Inflammatory macrophage treated with lipopolysaccharide for 1 hour (primary cell): Measurements from ENCODE around the gene PNRC1.
A peak's percentile ranks its signal among the peaks of the same experiment; 100 is the strongest.
"Not testable (repeated sequence)": the region's sequence is repeated elsewhere in the genome, so short reads cannot be mapped to it uniquely, and the experiment has no call there.

Experiments used
- DNase-seq, 2 donors: peaks; one replicate each; pipeline ENCODE4 v3.0.0-alpha.2; 2020 to 2022

PNRC1 gene

DNA sequence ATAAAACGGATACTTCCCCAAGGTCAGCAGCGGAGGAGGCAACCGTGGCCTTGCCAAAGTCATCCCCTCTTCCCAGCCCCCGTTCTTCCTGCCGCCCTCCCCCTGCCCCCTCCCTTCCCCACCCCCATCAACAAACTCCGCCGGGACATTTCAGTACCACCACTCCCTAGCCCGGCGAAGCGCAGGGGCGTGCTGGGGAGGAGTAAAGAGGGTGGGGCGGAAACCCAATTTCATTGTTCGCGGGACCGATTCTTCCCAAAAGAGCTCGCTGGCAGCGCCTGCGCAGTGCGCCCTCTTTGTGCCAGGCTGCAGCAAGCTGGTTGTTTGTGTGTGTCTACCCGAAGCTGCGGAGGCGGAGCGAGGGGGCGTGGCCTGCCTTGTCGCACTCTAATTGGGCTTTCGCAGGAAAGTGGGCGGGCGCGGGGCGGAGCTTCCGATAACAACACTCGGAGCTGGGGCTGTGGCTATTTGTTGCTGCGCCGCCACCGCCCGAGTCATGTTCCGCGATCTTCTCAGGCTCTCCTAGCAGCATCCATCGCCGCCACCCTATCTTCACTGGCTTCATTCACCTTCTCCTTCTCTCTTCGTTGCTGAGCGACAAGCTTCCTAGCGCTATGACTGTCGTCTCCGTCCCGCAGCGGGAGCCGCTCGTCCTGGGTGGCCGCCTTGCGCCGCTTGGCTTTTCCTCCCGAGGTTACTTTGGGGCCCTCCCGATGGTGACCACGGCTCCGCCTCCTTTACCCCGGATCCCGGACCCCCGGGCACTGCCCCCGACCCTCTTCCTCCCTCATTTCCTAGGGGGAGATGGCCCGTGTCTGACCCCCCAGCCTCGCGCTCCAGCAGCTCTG is at the start of gene PNRC1:
TSS of gene PNRC1 (plus strand) at position 471 of the 848 bp plus-strand sequence. CDS start at position 615, 144 bp downstream.
- DNase-seq = peak; percentile 100

GRCh38 chr6:89032599-89032998 is 48.0 kb upstream of the PNRC1 start:
- peak in 1 of 2 donors; percentile 31 for DNase-seq

GRCh38 chr6:89033461-89033860 is 47.1 kb upstream of the PNRC1 start:
- peak; percentile 81 to 95 for DNase-seq

- not testable (repeated sequence) for DNase-seq
Measured at GRCh38 chr6:89034116-89034515, 46.4 kb upstream of the PNRC1 start.

- DNase-seq = peak; percentile 96 to 100
Measured at GRCh38 chr6:89034586-89035251, 45.8 kb upstream of the PNRC1 start.

- DNase-seq = peak; percentile 94 to 98
Measured at GRCh38 chr6:89035252-89036101, 45.1 kb upstream of the PNRC1 start.

- DNase-seq = peak; percentile 46 to 79
Measured at GRCh38 chr6:89037141-89037900, 43.2 kb upstream of the PNRC1 start.

- not testable (repeated sequence) for DNase-seq
Measured at GRCh38 chr6:89037901-89038293, 42.7 kb upstream of the PNRC1 start.

GRCh38 chr6:89042664-89043063 is 37.9 kb upstream of the PNRC1 start:
- DNase-seq = no peak

- DNase-seq = peak in 1 of 2 donors; percentile 41
Measured at GRCh38 chr6:89044328-89045010, 36.1 kb upstream of the PNRC1 start.

GRCh38 chr6:89045011-89045387 is 35.6 kb upstream of the PNRC1 start:
- peak; percentile 86 to 90 for DNase-seq

- DNase-seq = no peak
Measured at GRCh38 chr6:89045576-89045975, 35.0 kb upstream of the PNRC1 start.

- peak in 1 of 2 donors; percentile 38 for DNase-seq
Measured at GRCh38 chr6:89047473-89047872, 33.1 kb upstream of the PNRC1 start.

- DNase-seq = no peak
Measured at GRCh38 chr6:89048288-89048923, 32.1 kb upstream of the PNRC1 start.

- no peak for DNase-seq
Measured at GRCh38 chr6:89048985-89049384, 31.6 kb upstream of the PNRC1 start.

GRCh38 chr6:89050155-89050554 is 30.4 kb upstream of the PNRC1 start:
- DNase-seq = peak; percentile 59 to 86

GRCh38 chr6:89050697-89051096 is 29.9 kb upstream of the PNRC1 start:
- DNase-seq = peak in 1 of 2 donors; percentile 25

DNA sequence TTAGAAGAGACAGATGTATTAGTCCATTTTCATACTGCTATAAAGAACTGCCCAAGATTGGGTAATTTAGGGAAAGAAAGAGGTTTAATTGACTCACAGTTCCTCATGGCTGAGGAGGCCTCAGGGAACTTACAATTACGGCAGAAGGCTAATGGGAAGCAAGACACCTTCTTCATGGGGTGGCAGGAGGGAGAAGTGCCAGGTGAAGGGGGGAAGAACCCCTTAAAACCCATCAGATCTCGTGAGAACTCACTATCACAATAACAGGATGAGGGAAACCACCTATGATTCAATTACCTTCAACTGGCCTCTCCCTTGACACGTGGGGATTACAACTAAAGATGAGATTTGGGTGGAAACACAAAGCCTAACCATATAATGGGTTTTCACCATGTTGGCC is 28.9 kb upstream of the PNRC1 start:
- DNase-seq = peak; percentile 52 to 75

DNA sequence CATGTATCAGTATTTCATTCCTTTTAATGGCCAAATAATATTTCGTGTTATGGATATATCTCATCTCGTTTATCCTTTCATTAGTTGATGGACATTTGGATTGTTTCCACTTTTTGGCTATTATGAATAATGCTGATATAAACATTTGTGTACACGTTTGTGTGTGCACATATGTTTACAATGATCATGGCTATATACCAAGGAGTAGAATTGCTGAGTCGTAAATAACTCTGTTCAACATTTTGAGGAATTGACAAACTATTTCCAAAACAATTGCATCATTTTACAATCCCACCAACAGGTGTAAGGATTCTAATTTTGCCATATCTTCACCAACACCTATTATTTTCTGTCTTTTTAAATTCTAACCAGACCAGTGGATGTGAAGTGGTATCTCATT is 26.3 kb upstream of the PNRC1 start:
- no peak for DNase-seq

GRCh38 chr6:89057759-89058158 is 22.8 kb upstream of the PNRC1 start:
- no peak for DNase-seq

GRCh38 chr6:89058627-89059026 is 21.9 kb upstream of the PNRC1 start:
- DNase-seq = no peak
